Stimulated activated naive B cell treated with anti-CD40 and anti-IgM and Interleukin-4, amounts not matched to agents 10 μg/mL and 1 μg/mL and 100 μg/mL, for 72 hours (primary cell): ENCODE data around the gene ZNF609.
A peak's percentile ranks its signal among the peaks of the same experiment; 100 is the strongest.

Experiments used
- ATAC-seq, 2 donors: fragments of 150-1000 bp; cut with Tn5 transposase; replicated peaks; 2 replicates each; pipeline ENCODE4 v1.10.0; 2021; ENCODE audit warnings: moderate library complexity in 1 of 2
- DNase-seq: peaks from one replicate; pipeline ENCODE4 v3.0.0; 2021
- H3K27ac Mint-ChIP-seq: one replicate; pipeline ENCODE4 v1.8.0; 2022; ENCODE audit warnings: mild to moderate bottlenecking, mixed read lengths
- H3K27me3 Mint-ChIP-seq, 2 donors: one replicate each; pipeline ENCODE4 v1.8.0; 2022; ENCODE audit warnings: mixed read lengths in 2 of 2
- H3K36me3 Mint-ChIP-seq, 2 donors: one replicate each; pipeline ENCODE4 v1.8.0; 2022; ENCODE audit warnings: mixed read lengths in 2 of 2, mild to moderate bottlenecking in 1 of 2
- H3K4me1 Mint-ChIP-seq, 2 donors: one replicate each; pipeline ENCODE4 v1.8.0; 2022; ENCODE audit warnings: mixed read lengths in 2 of 2, mild to moderate bottlenecking in 1 of 2
- H3K4me3 Mint-ChIP-seq, 2 donors: one replicate each; pipeline ENCODE4 v1.8.0; 2022; ENCODE audit warnings: mild to moderate bottlenecking in 2 of 2, mixed read lengths in 2 of 2, moderate library complexity in 1 of 2
- H3K9me3 Mint-ChIP-seq, 2 donors: one replicate each; pipeline ENCODE4 v1.8.0; 2022; ENCODE audit warnings: mixed read lengths in 2 of 2, mild to moderate bottlenecking in 1 of 2

ZNF609 gene

GRCh38 chr15:64645995-64646394, 185.6 kb downstream of the ZNF609 start:
- ATAC-seq = no peak
- H3K4me3 Mint-ChIP-seq = no peak overlapping the region
- H3K4me1 Mint-ChIP-seq = peaks cover 3 to 4% of the 10 kb centered on the region in 2 donors
- H3K9me3 Mint-ChIP-seq = no peaks in the 10 kb centered on the region
- peaks cover 4 to 8% of the 10 kb centered on the region in 2 donors for H3K36me3 Mint-ChIP-seq
- H3K27me3 Mint-ChIP-seq = no peaks in the 10 kb centered on the region
- DNase-seq = no peak
- no peak overlapping the region for H3K27ac Mint-ChIP-seq

DNA sequence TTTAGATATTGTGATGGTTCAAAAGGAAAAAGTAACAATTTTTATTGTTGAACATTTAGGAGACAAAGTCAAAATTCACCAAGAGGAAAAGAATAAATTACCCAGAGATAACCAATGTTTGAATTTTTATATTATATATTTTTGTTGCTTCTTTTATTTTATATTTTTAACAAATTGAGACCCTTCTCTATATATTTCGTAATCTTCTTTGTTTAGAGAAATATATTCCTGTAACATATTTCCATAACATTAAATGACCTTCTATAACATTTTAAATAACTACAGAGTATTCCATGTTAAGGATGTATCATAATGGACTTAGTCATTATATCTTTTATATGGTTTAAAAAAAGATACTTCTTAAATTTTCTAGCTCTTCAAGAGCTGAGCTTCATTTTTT, 187.0 kb downstream of the ZNF609 start:
- DNase-seq = no peak
- Mint-ChIP-seq H3K4me1 (peaks cover 9 to 13% of the 10 kb centered on the region in 2 donors), H3K36me3 (peaks cover 4% of the 10 kb centered on the region in 2 donors), H3K27me3 (no peaks in the 10 kb centered on the region), H3K9me3 (no peaks in the 10 kb centered on the region), H3K4me3 (no peak overlapping the region), H3K27ac (no peak overlapping the region)
- no peak for ATAC-seq

DNA sequence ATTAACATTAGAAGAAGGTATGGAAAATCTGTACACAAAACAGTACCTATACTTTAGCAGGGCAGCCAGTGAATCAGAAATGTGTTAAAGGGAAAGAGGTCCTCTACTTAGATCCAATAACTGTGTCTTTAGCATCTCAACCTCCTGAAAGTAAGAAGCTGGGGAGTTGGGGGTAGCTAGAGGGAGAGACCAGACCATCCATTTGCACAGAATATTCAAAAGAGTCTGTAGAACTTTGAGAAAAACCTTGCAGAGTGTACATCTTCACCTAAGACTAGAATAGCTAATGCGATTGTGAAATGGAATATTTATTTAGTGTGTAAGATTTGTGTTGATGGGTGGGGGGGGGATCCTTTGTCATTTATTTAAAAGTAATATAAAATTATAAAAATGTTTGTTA, 190.2 kb downstream of the ZNF609 start:
- no peaks in the 10 kb centered on the region for H3K36me3 Mint-ChIP-seq
- no peak overlapping the region for H3K4me3 Mint-ChIP-seq
- no peak for ATAC-seq
- H3K27me3 Mint-ChIP-seq = no peaks in the 10 kb centered on the region
- H3K4me1 Mint-ChIP-seq = peaks cover 9 to 13% of the 10 kb centered on the region in 2 donors
- no peaks in the 10 kb centered on the region for H3K9me3 Mint-ChIP-seq
- no peak overlapping the region for H3K27ac Mint-ChIP-seq
- no peak for DNase-seq

- peaks cover 9 to 13% of the 10 kb centered on the region in 2 donors for H3K4me1 Mint-ChIP-seq
- H3K4me3 Mint-ChIP-seq = no peak overlapping the region
- peaks cover 0 to under 1% of the 10 kb centered on the region in 2 donors for H3K36me3 Mint-ChIP-seq
- H3K9me3 Mint-ChIP-seq = no peaks in the 10 kb centered on the region
- ATAC-seq = peak; percentile 96 to 98
- no peaks in the 10 kb centered on the region for H3K27me3 Mint-ChIP-seq
- H3K27ac Mint-ChIP-seq = peak overlapping the region; percentile 9
- DNase-seq = peak; percentile 26
Observed at GRCh38 chr15:64651601-64652191, 191.3 kb downstream of the ZNF609 start.

GRCh38 chr15:64653757-64654156, 193.4 kb downstream of the ZNF609 start:
- no peak for ATAC-seq
- Mint-ChIP-seq H3K4me3 (no peak overlapping the region), H3K36me3 (peaks cover 4 to 6% of the 10 kb centered on the region in 2 donors)

DNA sequence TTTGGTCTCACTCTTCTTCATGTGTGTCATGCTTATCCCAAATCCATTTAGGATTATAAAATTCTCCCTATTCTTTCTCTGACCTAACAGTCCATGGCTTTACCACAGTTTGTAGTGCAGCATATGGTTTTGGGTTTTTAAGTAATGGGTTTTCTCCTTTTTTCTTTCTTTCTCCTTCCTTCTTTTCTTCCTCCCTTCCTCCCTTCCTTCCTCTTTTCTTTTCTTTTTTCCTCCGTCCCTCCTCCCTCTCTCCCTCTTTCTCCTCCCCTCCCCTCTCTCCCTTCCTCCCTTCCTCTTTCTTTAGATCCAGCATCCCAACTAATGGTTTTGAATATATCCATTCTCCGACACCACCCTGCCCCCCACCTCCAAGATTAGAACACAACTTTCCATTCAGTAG, 196.1 kb downstream of the ZNF609 start:
- no peaks in the 10 kb centered on the region for H3K27me3 Mint-ChIP-seq
- H3K36me3 Mint-ChIP-seq = peaks cover 4 to 10% of the 10 kb centered on the region in 2 donors
- H3K27ac Mint-ChIP-seq = no peak overlapping the region
- peaks cover 2 to 5% of the 10 kb centered on the region in 2 donors for H3K4me1 Mint-ChIP-seq
- DNase-seq = no peak
- H3K9me3 Mint-ChIP-seq = no peaks in the 10 kb centered on the region
- no peak overlapping the region for H3K4me3 Mint-ChIP-seq
- ATAC-seq = no peak

More at GRCh38 chr15:64653757-64654156, 193.4 kb downstream of the ZNF609 start:
- Mint-ChIP-seq H3K9me3 (no peaks in the 10 kb centered on the region), H3K27ac (no peak overlapping the region), H3K4me1 (peaks cover 9 to 13% of the 10 kb centered on the region in 2 donors), H3K27me3 (no peaks in the 10 kb centered on the region)
- no peak for DNase-seq

- Mint-ChIP-seq H3K27me3 (no peaks in the 10 kb centered on the region), H3K9me3 (no peaks in the 10 kb centered on the region), H3K4me1 (no peaks in the 10 kb centered on the region), H3K27ac (peak overlapping the region; percentile 31), H3K4me3 (no peak overlapping the region), H3K36me3 (peaks cover 8 to 13% of the 10 kb centered on the region in 2 donors)
- DNase-seq (no peak), ATAC-seq (peak; percentile 72 to 76)
Observed at GRCh38 chr15:64665179-64665578, 204.8 kb downstream of the ZNF609 start.

DNA sequence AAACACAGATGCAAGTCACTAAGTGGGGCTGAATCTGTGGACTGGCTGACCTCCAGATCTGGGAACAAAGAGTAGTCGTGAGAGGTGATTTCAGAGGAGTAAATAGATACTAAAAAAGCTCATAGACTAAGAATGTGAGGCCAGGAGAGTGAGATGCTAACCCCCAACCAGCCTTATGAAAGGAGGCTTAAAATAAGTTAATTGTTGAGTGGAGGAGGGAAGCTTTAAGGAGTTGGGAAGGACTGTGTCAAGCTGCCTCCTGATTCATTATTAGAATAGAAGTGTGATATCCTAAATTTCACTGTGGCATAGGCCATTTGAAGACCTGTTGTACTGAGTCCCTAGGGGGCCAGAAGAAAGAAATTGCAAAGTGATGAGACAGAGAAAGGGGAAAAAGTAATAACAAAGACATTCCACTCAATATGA, 207.4 kb downstream of the ZNF609 start:
- DNase-seq = no peak
- Mint-ChIP-seq H3K9me3 (no peaks in the 10 kb centered on the region), H3K4me3 (no peak overlapping the region), H3K36me3 (peaks cover 11 to 16% of the 10 kb centered on the region in 2 donors), H3K27ac (peak overlapping the region; percentile 37), H3K4me1 (no peaks in the 10 kb centered on the region), H3K27me3 (no peaks in the 10 kb centered on the region)
- ATAC-seq = no peak

GRCh38 chr15:64673866-64674265, 213.5 kb downstream of the ZNF609 start:
- ATAC-seq = no peak
- H3K27ac Mint-ChIP-seq = no peak overlapping the region
- peaks cover 23 to 26% of the 10 kb centered on the region in 2 donors for H3K36me3 Mint-ChIP-seq
- no peak overlapping the region for H3K4me3 Mint-ChIP-seq
- H3K4me1 Mint-ChIP-seq = no peaks in the 10 kb centered on the region
- no peaks in the 10 kb centered on the region for H3K27me3 Mint-ChIP-seq
- DNase-seq = no peak
- H3K9me3 Mint-ChIP-seq = no peaks in the 10 kb centered on the region

DNA sequence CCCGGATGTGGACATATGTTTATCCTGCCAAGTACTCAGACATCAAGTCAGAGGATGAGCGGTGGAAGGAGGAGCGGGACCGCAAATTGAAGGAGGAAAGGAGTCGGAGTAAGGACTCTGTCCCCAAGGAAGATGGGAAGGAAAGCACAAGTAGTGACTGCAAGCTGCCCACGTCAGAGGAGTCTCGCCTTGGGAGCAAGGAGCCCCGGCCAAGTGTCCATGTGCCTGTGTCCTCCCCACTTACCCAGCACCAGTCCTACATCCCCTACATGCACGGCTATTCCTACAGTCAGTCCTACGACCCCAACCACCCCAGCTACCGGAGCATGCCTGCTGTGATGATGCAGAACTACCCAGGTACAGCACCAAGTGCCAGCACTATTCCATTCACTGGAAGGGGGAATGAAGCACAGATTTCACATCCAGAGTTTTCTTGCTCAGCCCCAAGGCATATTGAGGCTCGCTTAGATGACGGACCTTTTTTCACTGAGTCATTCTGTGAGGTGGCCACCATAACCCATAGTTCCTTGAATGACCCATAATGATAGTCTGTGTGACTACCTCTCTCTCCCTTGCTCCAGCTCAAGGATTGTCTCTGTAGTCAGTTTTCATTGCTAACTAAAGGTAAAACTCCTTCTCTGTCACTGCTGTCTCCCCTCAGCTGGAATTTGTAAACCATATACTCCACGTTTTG, 217.9 kb downstream of the ZNF609 start:
- H3K27me3 Mint-ChIP-seq = no peaks in the 10 kb centered on the region
- H3K27ac Mint-ChIP-seq = no peak overlapping the region
- no peak overlapping the region for H3K4me3 Mint-ChIP-seq
- H3K9me3 Mint-ChIP-seq = no peaks in the 10 kb centered on the region
- no peak for DNase-seq
- no peak for ATAC-seq
- peaks cover 26 to 55% of the 10 kb centered on the region in 2 donors for H3K36me3 Mint-ChIP-seq
- no peaks in the 10 kb centered on the region for H3K4me1 Mint-ChIP-seq

- Mint-ChIP-seq H3K4me1 (no peaks in the 10 kb centered on the region), H3K27ac (peak overlapping the region; percentile 47), H3K36me3 (peaks cover 22 to 55% of the 10 kb centered on the region in 2 donors), H3K27me3 (no peaks in the 10 kb centered on the region), H3K9me3 (no peaks in the 10 kb centered on the region), H3K4me3 (no peak overlapping the region)
- ATAC-seq (no peak), DNase-seq (no peak)
Observed at GRCh38 chr15:64680097-64680496, 219.7 kb downstream of the ZNF609 start.

- DNase-seq = no peak
Observed at GRCh38 chr15:64681424-64682024, 221.1 kb downstream of the ZNF609 start.

DNA sequence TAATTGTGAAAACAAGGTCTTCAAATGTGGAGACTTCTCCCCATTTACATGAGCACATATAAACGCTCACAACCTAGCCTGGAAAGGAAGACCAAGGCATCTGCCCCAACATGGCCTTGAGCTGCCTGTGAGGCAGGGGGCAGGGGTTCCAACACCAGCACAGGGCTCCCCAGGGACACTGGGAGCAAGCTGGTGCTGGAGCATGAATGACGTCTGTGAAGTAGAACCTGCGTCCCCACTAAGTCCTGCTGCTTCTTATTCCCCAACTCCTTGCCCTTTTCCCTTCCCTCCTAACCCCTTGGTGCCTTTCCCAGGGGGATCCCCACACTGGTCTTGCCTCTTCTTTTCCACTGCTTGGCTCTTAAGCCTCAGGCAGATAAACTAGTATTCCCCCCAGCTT, 221.9 kb downstream of the ZNF609 start:
- ATAC-seq = no peak
- H3K9me3 Mint-ChIP-seq = no peaks in the 10 kb centered on the region
- DNase-seq = no peak
- H3K27me3 Mint-ChIP-seq = no peaks in the 10 kb centered on the region
- peaks cover 26 to 61% of the 10 kb centered on the region in 2 donors for H3K36me3 Mint-ChIP-seq
- H3K27ac Mint-ChIP-seq = no peak overlapping the region
- no peaks in the 10 kb centered on the region for H3K4me1 Mint-ChIP-seq
- H3K4me3 Mint-ChIP-seq = no peak overlapping the region

More at GRCh38 chr15:64681424-64682024, 221.1 kb downstream of the ZNF609 start:
- no peaks in the 10 kb centered on the region for H3K27me3 Mint-ChIP-seq
- H3K27ac Mint-ChIP-seq = no peak overlapping the region
- H3K4me1 Mint-ChIP-seq = no peaks in the 10 kb centered on the region
- peak; percentile 50 to 52 for ATAC-seq
- H3K9me3 Mint-ChIP-seq = no peaks in the 10 kb centered on the region
- H3K4me3 Mint-ChIP-seq = no peak overlapping the region
- peaks cover 26 to 56% of the 10 kb centered on the region in 2 donors for H3K36me3 Mint-ChIP-seq

GRCh38 chr15:64683378-64683777, 223.0 kb downstream of the ZNF609 start:
- H3K4me3 Mint-ChIP-seq = no peak overlapping the region
- H3K27me3 Mint-ChIP-seq = no peaks in the 10 kb centered on the region
- H3K27ac Mint-ChIP-seq = no peak overlapping the region
- H3K9me3 Mint-ChIP-seq = no peaks in the 10 kb centered on the region
- no peak for ATAC-seq
- H3K36me3 Mint-ChIP-seq = peaks cover 29 to 71% of the 10 kb centered on the region in 2 donors
- DNase-seq = no peak
- no peaks in the 10 kb centered on the region for H3K4me1 Mint-ChIP-seq
